Measurements from ENCODE around the gene MYL5.

The MYL5 gene

DNA sequence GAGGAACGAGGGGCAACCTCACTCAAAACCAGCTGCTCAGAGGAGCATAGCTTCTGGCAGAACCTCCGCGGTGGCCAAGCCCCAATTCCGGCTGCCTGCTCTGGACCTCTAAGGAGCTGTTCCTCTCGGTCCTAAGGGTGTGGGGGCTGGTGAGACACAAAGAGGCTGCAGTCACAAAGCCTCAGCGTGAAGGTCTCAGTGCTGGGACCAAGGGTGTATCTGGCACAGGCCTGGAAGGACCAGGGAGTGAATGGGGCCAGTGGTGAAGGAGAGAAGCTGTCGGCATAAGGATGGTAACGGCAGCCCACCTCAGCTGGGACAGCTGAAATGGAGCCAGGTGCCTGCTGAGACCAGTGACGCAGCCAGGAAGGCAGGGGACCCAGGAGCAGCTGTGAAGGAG, 43.7 kb upstream of the MYL5 start:
- TF ChIP-seq, protein P1, sequence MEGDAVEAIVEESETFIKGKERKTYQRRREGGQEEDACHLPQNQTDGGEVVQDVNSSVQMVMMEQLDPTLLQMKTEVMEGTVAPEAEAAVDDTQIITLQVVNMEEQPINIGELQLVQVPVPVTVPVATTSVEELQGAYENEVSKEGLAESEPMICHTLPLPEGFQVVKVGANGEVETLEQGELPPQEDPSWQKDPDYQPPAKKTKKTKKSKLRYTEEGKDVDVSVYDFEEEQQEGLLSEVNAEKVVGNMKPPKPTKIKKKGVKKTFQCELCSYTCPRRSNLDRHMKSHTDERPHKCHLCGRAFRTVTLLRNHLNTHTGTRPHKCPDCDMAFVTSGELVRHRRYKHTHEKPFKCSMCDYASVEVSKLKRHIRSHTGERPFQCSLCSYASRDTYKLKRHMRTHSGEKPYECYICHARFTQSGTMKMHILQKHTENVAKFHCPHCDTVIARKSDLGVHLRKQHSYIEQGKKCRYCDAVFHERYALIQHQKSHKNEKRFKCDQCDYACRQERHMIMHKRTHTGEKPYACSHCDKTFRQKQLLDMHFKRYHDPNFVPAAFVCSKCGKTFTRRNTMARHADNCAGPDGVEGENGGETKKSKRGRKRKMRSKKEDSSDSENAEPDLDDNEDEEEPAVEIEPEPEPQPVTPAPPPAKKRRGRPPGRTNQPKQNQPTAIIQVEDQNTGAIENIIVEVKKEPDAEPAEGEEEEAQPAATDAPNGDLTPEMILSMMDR (IDR thresholded peaks at IDR 0.05; ENCODE audit: low read length): no peak
- TF ChIP-seq EZH2 (IDR thresholded peaks at IDR 0.05; ENCODE audit: borderline replicate concordance, low read length): no peak
- H3K9me2 ChIP-seq (ENCODE audit: low read depth, low read length): no peaks in the 10 kb centered on the region
- H3K79me2 ChIP-seq (ENCODE audit: insufficient read depth, low read length): no peaks in the 10 kb centered on the region
- no peaks in the 10 kb centered on the region for H3K36me3 ChIP-seq (ENCODE audit: insufficient read depth, low read length)
- no peak overlapping the region for H3K27ac ChIP-seq (ENCODE audit: low read depth, low read length, poor library complexity, severe bottlenecking)
- no peak overlapping the region for H3K9ac ChIP-seq (ENCODE audit: low read length)
- H3K4me3 ChIP-seq (ENCODE audit: low read depth, low read length, poor library complexity, severe bottlenecking): no peak overlapping the region
- no peak overlapping the region for H3K4me2 ChIP-seq (ENCODE audit: low read length)
- no peaks in the 10 kb centered on the region for H3K9me3 ChIP-seq (ENCODE audit: low read length)
- H2AFZ ChIP-seq (ENCODE audit: low read length): no peak overlapping the region
- no peaks in the 10 kb centered on the region for H3K27me3 ChIP-seq (ENCODE audit: insufficient read depth, low read length)
- H3F3A ChIP-seq (ENCODE audit: insufficient read depth, low read length): no peaks in the 10 kb centered on the region
- H4K20me1 ChIP-seq (ENCODE audit: insufficient read depth, low read length): no peaks in the 10 kb centered on the region
- no peaks in the 10 kb centered on the region for H3K4me1 ChIP-seq (ENCODE audit: insufficient read depth, low read length, severe bottlenecking)

DNA sequence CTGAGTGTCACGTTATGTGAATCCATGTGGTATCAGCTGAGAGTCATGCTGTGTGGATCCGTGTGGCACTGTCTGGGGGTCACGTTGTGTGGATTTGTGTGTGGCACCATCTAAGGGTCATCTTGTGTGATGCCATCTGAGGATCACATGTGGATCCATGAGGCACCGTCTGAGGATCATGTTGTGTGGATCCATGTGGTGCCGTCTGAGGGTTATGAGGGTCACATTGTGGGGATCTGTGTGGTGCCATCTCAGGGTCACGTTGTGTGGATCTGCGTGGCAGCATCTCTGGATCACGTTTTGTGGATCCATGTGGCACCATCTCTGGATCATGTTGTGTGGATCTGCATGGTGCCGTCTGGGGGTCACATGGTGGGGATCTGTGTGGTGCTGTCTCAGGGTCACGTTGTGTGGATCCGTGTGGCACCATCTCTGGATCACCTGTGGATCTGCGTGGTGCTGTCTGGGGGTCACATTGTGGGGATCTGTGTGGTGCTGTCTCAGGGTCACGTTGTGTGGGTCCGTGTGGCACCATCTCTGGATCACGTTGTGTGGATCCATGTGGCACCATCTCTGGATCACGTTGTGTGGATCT, 42.0 kb upstream of the MYL5 start:
- H3K9ac ChIP-seq (ENCODE audit: low read length): no peak overlapping the region
- H3K4me3 ChIP-seq (ENCODE audit: low read depth, low read length, poor library complexity, severe bottlenecking): no peak overlapping the region
- no peak overlapping the region for H3K4me2 ChIP-seq (ENCODE audit: low read length)
- H3F3A ChIP-seq (ENCODE audit: insufficient read depth, low read length): no peaks in the 10 kb centered on the region
- no peaks in the 10 kb centered on the region for H3K9me3 ChIP-seq (ENCODE audit: low read length)
- no peaks in the 10 kb centered on the region for H3K9me2 ChIP-seq (ENCODE audit: low read depth, low read length)
- no peaks in the 10 kb centered on the region for H3K79me2 ChIP-seq (ENCODE audit: insufficient read depth, low read length)
- TF ChIP-seq, protein P1 (IDR thresholded peaks at IDR 0.05; ENCODE audit: low read length): no peak
- TF ChIP-seq EZH2 (IDR thresholded peaks at IDR 0.05; ENCODE audit: borderline replicate concordance, low read length): no peak
- no peaks in the 10 kb centered on the region for H3K4me1 ChIP-seq (ENCODE audit: insufficient read depth, low read length, severe bottlenecking)
- H3K27ac ChIP-seq (ENCODE audit: low read depth, low read length, poor library complexity, severe bottlenecking): no peak overlapping the region
- no peak overlapping the region for H2AFZ ChIP-seq (ENCODE audit: low read length)
- H4K20me1 ChIP-seq (ENCODE audit: insufficient read depth, low read length): no peaks in the 10 kb centered on the region
- no peaks in the 10 kb centered on the region for H3K36me3 ChIP-seq (ENCODE audit: insufficient read depth, low read length)
- no peaks in the 10 kb centered on the region for H3K27me3 ChIP-seq (ENCODE audit: insufficient read depth, low read length)

DNA sequence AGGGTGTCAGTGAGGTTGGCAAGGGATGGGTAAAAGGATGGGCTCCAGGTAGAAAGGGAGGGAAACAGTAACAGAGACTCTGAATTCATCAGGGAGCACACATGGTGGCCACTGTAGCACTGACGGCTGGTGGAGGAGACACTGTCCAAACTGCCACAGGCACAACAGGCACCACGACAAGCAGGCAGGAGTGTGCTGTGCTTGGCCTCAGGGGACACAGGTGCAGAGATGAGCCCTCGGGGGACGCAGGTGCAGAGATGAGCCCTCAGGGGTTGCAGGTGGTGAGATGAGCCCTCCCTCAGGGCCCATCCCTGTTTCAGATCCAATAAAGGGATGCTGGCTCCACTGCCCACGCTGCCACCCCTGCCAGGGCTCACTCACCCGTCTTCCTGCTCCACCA, 41.4 kb upstream of the MYL5 start:
- no peaks in the 10 kb centered on the region for H3K9me3 ChIP-seq (ENCODE audit: low read length)
- no peaks in the 10 kb centered on the region for H3K36me3 ChIP-seq (ENCODE audit: insufficient read depth, low read length)
- no peaks in the 10 kb centered on the region for H3K79me2 ChIP-seq (ENCODE audit: insufficient read depth, low read length)
- H3K9me2 ChIP-seq (ENCODE audit: low read depth, low read length): no peaks in the 10 kb centered on the region
- H3K27ac ChIP-seq (ENCODE audit: low read depth, low read length, poor library complexity, severe bottlenecking): no peak overlapping the region
- no peak for TF ChIP-seq EZH2 (IDR thresholded peaks at IDR 0.05; ENCODE audit: borderline replicate concordance, low read length)
- TF ChIP-seq, protein P1 (IDR thresholded peaks at IDR 0.05; ENCODE audit: low read length): no peak
- no peak overlapping the region for H2AFZ ChIP-seq (ENCODE audit: low read length)
- H3K4me3 ChIP-seq (ENCODE audit: low read depth, low read length, poor library complexity, severe bottlenecking): no peak overlapping the region
- H3K4me1 ChIP-seq (ENCODE audit: insufficient read depth, low read length, severe bottlenecking): no peaks in the 10 kb centered on the region
- H3K4me2 ChIP-seq (ENCODE audit: low read length): no peak overlapping the region
- no peaks in the 10 kb centered on the region for H3F3A ChIP-seq (ENCODE audit: insufficient read depth, low read length)
- no peaks in the 10 kb centered on the region for H4K20me1 ChIP-seq (ENCODE audit: insufficient read depth, low read length)
- no peaks in the 10 kb centered on the region for H3K27me3 ChIP-seq (ENCODE audit: insufficient read depth, low read length)
- H3K9ac ChIP-seq (ENCODE audit: low read length): no peak overlapping the region
